ENCODE results near the gene POU6F2. TPM values are rescaled to one million over a fixed set of nuclear protein-coding genes. Genes with fewer than 3 reads are reported as not detected.
"Not testable (repeated sequence)": the region's sequence is repeated elsewhere in the genome, so short reads cannot be mapped to it uniquely, and the experiment has no call there.

POU6F2 gene
- total RNA-seq, 4 donors from 2014 or later: 0.48 to 0.82 TPM; not detected in 2

DNA sequence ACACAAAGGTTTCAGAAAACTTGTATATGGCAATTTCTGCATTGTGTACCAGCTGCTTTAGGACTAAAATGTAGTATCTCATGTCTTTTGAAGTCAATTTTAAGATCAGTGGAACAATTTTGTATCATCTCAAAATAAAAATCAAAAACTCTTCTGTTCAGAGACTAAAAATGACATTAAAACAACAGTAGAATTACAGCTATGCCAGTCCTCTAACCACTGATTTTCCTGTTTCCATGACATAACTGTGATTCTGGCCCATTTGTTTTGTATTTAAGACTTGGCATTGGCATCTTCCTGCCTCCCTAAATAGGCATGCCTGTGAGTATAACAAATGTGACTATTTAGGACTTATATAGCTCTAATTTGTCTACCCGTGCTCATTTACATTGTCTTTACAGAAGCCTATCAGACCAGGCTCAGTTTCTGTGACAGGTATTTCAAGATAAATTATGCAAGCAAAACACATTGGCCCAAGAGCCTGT is 39.7 kb upstream of the POU6F2 start:
- in situ Hi-C loops (cut with MboI; ENCODE audit: low pct_ligation_motif_present in 1 of 4, low pct_unique_long_range_greater_than_20kb in 1 of 4, low sequenced_read_pairs in 3 of 4): loop anchor here (10.0 to 25.0 kb wide), 2 partner anchors 524 to 527 kb away; no protein-coding TSS in a partner anchor
- intact Hi-C loops (cut with DNase I; ENCODE audit: low total_unique reads): loop anchor here (10.0 kb wide), 2 partner anchors 527 to 587 kb away; no protein-coding TSS in a partner anchor

DNA sequence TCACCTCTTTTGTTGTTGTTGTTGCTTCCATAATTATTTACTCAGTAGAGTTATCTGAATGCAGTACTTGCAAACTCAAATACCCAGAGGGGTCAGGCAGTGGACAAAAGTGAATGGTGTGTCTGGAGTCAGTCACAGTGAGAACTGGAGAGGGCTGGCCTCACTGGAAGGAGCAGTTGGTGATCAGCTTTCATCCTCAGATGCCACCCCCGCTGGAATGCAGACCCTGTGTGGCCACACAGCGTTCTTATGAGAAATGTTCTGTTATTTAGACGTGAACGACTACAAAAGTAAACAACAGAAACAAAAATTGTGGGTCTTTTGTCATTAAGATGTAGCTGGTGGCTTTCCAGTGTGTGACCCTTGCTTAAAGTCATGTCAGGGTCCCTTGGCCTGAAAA is 39.1 kb upstream of the POU6F2 start:
- no peak for DNase-seq

More for the DNA sequence above, 39.7 kb upstream of the POU6F2 start:
- no peak for TF ChIP-seq POLR2AphosphoS5 (IDR thresholded peaks at IDR 0.05)
- TF ChIP-seq EP300 (IDR thresholded peaks at IDR 0.05; ENCODE audit: low read depth): no peak
- TF ChIP-seq, protein P1, sequence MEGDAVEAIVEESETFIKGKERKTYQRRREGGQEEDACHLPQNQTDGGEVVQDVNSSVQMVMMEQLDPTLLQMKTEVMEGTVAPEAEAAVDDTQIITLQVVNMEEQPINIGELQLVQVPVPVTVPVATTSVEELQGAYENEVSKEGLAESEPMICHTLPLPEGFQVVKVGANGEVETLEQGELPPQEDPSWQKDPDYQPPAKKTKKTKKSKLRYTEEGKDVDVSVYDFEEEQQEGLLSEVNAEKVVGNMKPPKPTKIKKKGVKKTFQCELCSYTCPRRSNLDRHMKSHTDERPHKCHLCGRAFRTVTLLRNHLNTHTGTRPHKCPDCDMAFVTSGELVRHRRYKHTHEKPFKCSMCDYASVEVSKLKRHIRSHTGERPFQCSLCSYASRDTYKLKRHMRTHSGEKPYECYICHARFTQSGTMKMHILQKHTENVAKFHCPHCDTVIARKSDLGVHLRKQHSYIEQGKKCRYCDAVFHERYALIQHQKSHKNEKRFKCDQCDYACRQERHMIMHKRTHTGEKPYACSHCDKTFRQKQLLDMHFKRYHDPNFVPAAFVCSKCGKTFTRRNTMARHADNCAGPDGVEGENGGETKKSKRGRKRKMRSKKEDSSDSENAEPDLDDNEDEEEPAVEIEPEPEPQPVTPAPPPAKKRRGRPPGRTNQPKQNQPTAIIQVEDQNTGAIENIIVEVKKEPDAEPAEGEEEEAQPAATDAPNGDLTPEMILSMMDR (IDR thresholded peaks at IDR 0.05): no peak
- TF ChIP-seq POLR2A (IDR thresholded peaks at IDR 0.05): no peak
- Histone ChIP-seq H3K4me1 (no peaks in the 10 kb centered on the region), H3K27me3 (no peaks in the 10 kb centered on the region), H3K9me3 (no peaks in the 10 kb centered on the region), H3K27ac (no peak overlapping the region), H3K4me3 (no peak overlapping the region), H3K36me3 (no peaks in the 10 kb centered on the region)
- no peak for DNase-seq
- WGBS, 2 donors (ENCODE audit: low coverage in 1 of 2): 50 to 64% methylated on average over 1 of the region's 1 CpG

DNA sequence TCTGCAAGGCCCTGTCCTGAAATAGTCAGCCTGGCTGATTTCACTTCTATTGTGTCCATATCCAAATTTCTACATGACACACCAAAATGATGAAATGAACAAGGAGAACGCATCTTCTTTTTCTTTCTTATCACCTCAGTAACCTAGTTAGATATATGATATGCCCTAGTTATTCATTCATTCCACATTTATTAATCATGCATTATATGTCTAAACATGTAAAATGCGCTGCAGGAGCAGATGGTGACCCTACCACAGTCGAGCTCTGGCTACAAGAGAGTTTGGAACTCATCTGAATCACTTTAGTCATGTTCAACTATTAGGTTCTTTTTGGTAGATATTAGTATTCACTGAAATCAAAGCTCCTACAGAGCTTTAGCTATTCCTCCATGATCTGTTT is 36.9 kb upstream of the POU6F2 start:
- Histone ChIP-seq H3K4me3 (no peak overlapping the region), H3K27ac (no peak overlapping the region), H3K36me3 (no peaks in the 10 kb centered on the region), H3K27me3 (no peaks in the 10 kb centered on the region), H3K9me3 (no peaks in the 10 kb centered on the region), H3K4me1 (no peaks in the 10 kb centered on the region)
- no peak for TF ChIP-seq POLR2AphosphoS5 (IDR thresholded peaks at IDR 0.05)
- no peak for TF ChIP-seq EP300 (IDR thresholded peaks at IDR 0.05; ENCODE audit: low read depth)
- TF ChIP-seq POLR2A (IDR thresholded peaks at IDR 0.05): no peak
- TF ChIP-seq, protein P1 (IDR thresholded peaks at IDR 0.05): no peak
- intact Hi-C loops (cut with DNase I; ENCODE audit: low total_unique reads): no loop called here
- in situ Hi-C loops (cut with MboI; ENCODE audit: low pct_ligation_motif_present in 1 of 4, low pct_unique_long_range_greater_than_20kb in 1 of 4, low sequenced_read_pairs in 3 of 4): loop anchor here in 3 of 4 donors (25.0 kb wide), 1 partner anchor 522 kb away; no protein-coding TSS in a partner anchor
- 86 to 90% methylated on average over 3 of the region's 3 CpGs for WGBS, 2 donors (ENCODE audit: low coverage in 1 of 2)
- DNase-seq: no peak

More for the DNA sequence above, 39.1 kb upstream of the POU6F2 start:
- H3K36me3 ChIP-seq: no peaks in the 10 kb centered on the region
- no peak for TF ChIP-seq POLR2AphosphoS5 (IDR thresholded peaks at IDR 0.05)
- TF ChIP-seq, protein P1 (IDR thresholded peaks at IDR 0.05): no peak
- no peak for TF ChIP-seq EP300 (IDR thresholded peaks at IDR 0.05; ENCODE audit: low read depth)
- TF ChIP-seq POLR2A (IDR thresholded peaks at IDR 0.05): no peak
- in situ Hi-C loops (cut with MboI; ENCODE audit: low pct_ligation_motif_present in 1 of 4, low pct_unique_long_range_greater_than_20kb in 1 of 4, low sequenced_read_pairs in 3 of 4) (loop anchor here (10.0 to 25.0 kb wide), 2 partner anchors 524 to 526 kb away; no protein-coding TSS in a partner anchor), intact Hi-C loops (cut with DNase I; ENCODE audit: low total_unique reads) (loop anchor here (10.0 kb wide), 2 partner anchors 526 to 586 kb away; no protein-coding TSS in a partner anchor)
- WGBS, 2 donors (ENCODE audit: low coverage in 1 of 2): 73% methylated on average over 4 of the region's 4 CpGs; no CpG with 5 or more reads in 1 of the 2 donors
- H3K4me1 ChIP-seq: no peaks in the 10 kb centered on the region
- no peak overlapping the region for H3K4me3 ChIP-seq
- H3K9me3 ChIP-seq: no peaks in the 10 kb centered on the region
- no peak overlapping the region for H3K27ac ChIP-seq
- no peaks in the 10 kb centered on the region for H3K27me3 ChIP-seq

DNA sequence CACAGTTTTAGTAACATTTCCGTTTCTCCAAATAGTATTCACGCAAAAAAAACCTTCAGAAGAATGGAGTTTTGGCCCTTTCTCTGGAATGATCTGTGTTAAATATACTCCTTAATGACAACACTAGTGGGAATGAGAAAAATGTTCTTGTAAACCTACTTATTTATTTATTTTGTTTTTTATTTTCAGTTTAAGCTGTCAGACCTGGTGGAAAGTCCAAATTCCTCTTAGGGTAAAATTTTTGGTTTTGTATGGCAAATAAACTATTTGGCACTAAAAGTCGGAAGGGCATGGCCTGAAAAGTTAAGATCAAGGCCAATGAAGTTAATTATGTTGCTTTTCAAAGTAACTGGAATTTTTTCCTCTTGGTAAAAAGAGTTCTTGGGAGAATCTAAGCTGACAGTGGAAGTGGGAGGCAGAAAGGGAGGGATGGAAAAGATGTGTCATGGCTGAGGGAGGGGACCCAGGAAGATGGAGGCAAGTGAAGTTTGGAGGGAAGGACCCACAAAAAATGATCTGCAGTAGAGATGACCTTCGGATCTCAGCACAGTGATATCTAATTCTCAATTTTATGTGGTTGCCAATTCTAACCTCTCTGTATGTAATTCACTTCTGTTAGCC is 35.2 kb upstream of the POU6F2 start:
- WGBS, 2 donors (ENCODE audit: low coverage in 1 of 2): 73 to 91% methylated on average over 4 of the region's 4 CpGs
- H3K9me3 ChIP-seq: no peaks in the 10 kb centered on the region
- in situ Hi-C loops (cut with MboI; ENCODE audit: low pct_ligation_motif_present in 1 of 4, low pct_unique_long_range_greater_than_20kb in 1 of 4, low sequenced_read_pairs in 3 of 4): loop anchor here in 3 of 4 donors (25.0 kb wide), 1 partner anchor 520 kb away; no protein-coding TSS in a partner anchor

DNA sequence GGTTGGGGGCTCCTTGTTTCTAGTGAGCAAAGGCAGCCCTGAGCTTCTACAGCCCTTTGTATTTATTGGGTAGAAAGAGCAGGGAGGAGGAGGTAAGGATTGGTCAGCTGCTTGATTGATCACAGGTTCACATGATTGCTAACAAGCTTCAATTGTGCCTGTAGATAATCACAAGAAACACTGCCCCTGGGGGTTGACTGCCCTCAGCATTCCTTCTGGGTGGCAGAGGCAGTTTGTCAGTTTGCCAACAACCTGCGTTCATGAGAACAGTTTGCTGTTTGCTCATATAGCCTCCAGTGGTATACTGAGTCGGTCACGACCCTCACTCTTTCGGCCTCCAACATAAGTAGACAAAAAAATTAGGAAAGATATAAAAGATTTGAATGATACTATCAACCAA is 30.2 kb upstream of the POU6F2 start:
- H3K4me3 ChIP-seq; H3K9me3 ChIP-seq; H3K36me3 ChIP-seq; H3K4me1 ChIP-seq; H3K27ac ChIP-seq; intact Hi-C loops (cut with DNase I; ENCODE audit: low total_unique reads); DNase-seq; H3K27me3 ChIP-seq: not testable (repeated sequence)
- 92% methylated on average over 4 of the region's 4 CpGs; no CpG with 5 or more reads in 1 of the 2 donors for WGBS, 2 donors (ENCODE audit: low coverage in 1 of 2)
- in situ Hi-C loops (cut with MboI; ENCODE audit: low pct_ligation_motif_present in 1 of 4, low pct_unique_long_range_greater_than_20kb in 1 of 4, low sequenced_read_pairs in 3 of 4): loop anchor here in 3 of 4 donors (25.0 kb wide), 1 partner anchor 515 kb away; no protein-coding TSS in a partner anchor

More for the DNA sequence above, 35.2 kb upstream of the POU6F2 start:
- intact Hi-C loops (cut with DNase I; ENCODE audit: low total_unique reads): no loop called here
- TF ChIP-seq, protein P1 (IDR thresholded peaks at IDR 0.05): no peak
- no peak for TF ChIP-seq POLR2AphosphoS5 (IDR thresholded peaks at IDR 0.05)
- TF ChIP-seq EP300 (IDR thresholded peaks at IDR 0.05; ENCODE audit: low read depth): no peak
- no peak for TF ChIP-seq POLR2A (IDR thresholded peaks at IDR 0.05)
- no peaks in the 10 kb centered on the region for H3K4me1 ChIP-seq
- H3K27ac ChIP-seq: no peak overlapping the region
- H3K27me3 ChIP-seq: no peaks in the 10 kb centered on the region
- DNase-seq: no peak
- H3K4me3 ChIP-seq: no peak overlapping the region
- H3K36me3 ChIP-seq: no peaks in the 10 kb centered on the region

Measured in transverse colon (tissue), 4 donors.